Omental fat pad (tissue), 4 donors: ENCODE measurements around the gene CPD. TPM values are rescaled to one million over a fixed set of nuclear protein-coding genes. Genes with fewer than 3 reads are reported as not detected.

Source experiments
- ATAC-seq: fragments of 150-250 bp; one replicate; pipeline ENCODE4 v1.9.1; 2016; ENCODE audit warnings: mild to moderate bottlenecking, moderate library complexity; ENCODE audit not compliant: low FRiP score
- DNase-seq: peaks from one replicate; pipeline ENCODE4 v3.0.0-alpha.2; 2019; ENCODE audit warnings: low spot score
- CTCF ChIP-seq, 3 donors: fragments of 450-650 bp; IDR thresholded peaks; one replicate each; pipeline ENCODE4 v1.5.1; 2016 to 2017; ENCODE audit warnings: antibody characterized with exemption in 3 of 3, mild to moderate bottlenecking in 3 of 3, moderate library complexity in 2 of 3
- total RNA-seq, 4 donors: library from RNA; depleted of rRNA; stranded (reverse); fragments of >200 nt; gene quantifications; one replicate each; pipeline ENCODE4 v1.1.0, GENCODE V29; 2016

Gene CPD
- total RNA-seq, 4 donors from 2014 or later, result 57.2 to 101 (median 82.2) TPM

- DNase-seq, result no peak
- TF ChIP-seq CTCF (IDR thresholded peaks at IDR 0.05), result no peak
- no peak for ATAC-seq
Observed at GRCh38 chr17:30503558-30503957, 124.8 kb downstream of the CPD start.

GRCh38 chr17:30505868-30506417 lies 127.2 kb downstream of the CPD start:
- ATAC-seq, result no peak
- no peak for TF ChIP-seq CTCF (IDR thresholded peaks at IDR 0.05)
- DNase-seq, result no peak

GRCh38 chr17:30506481-30506880 lies 127.8 kb downstream of the CPD start:
- no peak for ATAC-seq
- no peak for DNase-seq
- no peak for TF ChIP-seq CTCF (IDR thresholded peaks at IDR 0.05)

- ATAC-seq (no peak), DNase-seq (no peak)
- TF ChIP-seq CTCF (IDR thresholded peaks at IDR 0.05), result no peak
Observed at GRCh38 chr17:30513346-30513745, 134.6 kb downstream of the CPD start.

- DNase-seq (no peak), ATAC-seq (no peak)
- TF ChIP-seq CTCF (IDR thresholded peaks at IDR 0.05), result no peak
Observed at GRCh38 chr17:30514895-30515596, 136.3 kb downstream of the CPD start.

GRCh38 chr17:30517786-30518185 lies 139.1 kb downstream of the CPD start:
- ATAC-seq (peak; percentile 62), DNase-seq (no peak)
- TF ChIP-seq CTCF (IDR thresholded peaks at IDR 0.05), result no peak

GRCh38 chr17:30519166-30519565 lies 140.4 kb downstream of the CPD start:
- DNase-seq (no peak), ATAC-seq (no peak)
- TF ChIP-seq CTCF (IDR thresholded peaks at IDR 0.05), result no peak
